ENCODE results near the gene MINK1. TPM values are rescaled to one million over a fixed set of nuclear protein-coding genes. Genes with fewer than 3 reads are reported as not detected.
"Not testable (repeated sequence)": the region's sequence is repeated elsewhere in the genome, so short reads cannot be mapped to it uniquely, and the experiment has no call there.

MINK1 gene
- total RNA-seq, 2 donors from 2014 or later = 68.6 to 127 TPM

- no peak for ATAC-seq (replicated peaks)
- Mint-ChIP-seq H3K27me3 (no peaks in the 10 kb centered on the region), H3K9me3 (no peaks in the 10 kb centered on the region), H3K36me3 (ENCODE audit: low read depth) (peaks cover 16% of the 10 kb centered on the region), H3K4me3 (peak overlapping the region; percentile 78), H3K27ac (peak overlapping the region; percentile 52), H3K4me1 (peaks cover 9% of the 10 kb centered on the region)
Measured at GRCh38 chr17:4806456-4806776, 26.7 kb upstream of the MINK1 start.

- peak within 1 kb of the TSS; percentile 78 for H3K4me3 Mint-ChIP-seq
Measured at GRCh38 chr17:4806777-4807604, 26.1 kb upstream of the MINK1 start, which contains the start of gene PLD2. Gene PLD2, plus strand, starts transcription at chr17:4807152. Its CDS starts 621 bp downstream, at chr17:4807773.

GRCh38 chr17:4807605-4808377, 25.3 kb upstream of the MINK1 start:
- peaks cover 16% of the 10 kb centered on the region for H3K36me3 Mint-ChIP-seq (ENCODE audit: low read depth)
- no peak for ATAC-seq (replicated peaks)
- peak overlapping the region; percentile 70 for H3K4me3 Mint-ChIP-seq
- H3K27me3 Mint-ChIP-seq = no peaks in the 10 kb centered on the region
- peaks cover 9% of the 10 kb centered on the region for H3K4me1 Mint-ChIP-seq
- H3K27ac Mint-ChIP-seq = peak overlapping the region; percentile 73
- H3K9me3 Mint-ChIP-seq = no peaks in the 10 kb centered on the region

More at GRCh38 chr17:4806777-4807604, 26.1 kb upstream of the MINK1 start, which contains the start of gene PLD2:
- Mint-ChIP-seq H3K9me3 (no peaks in the 10 kb centered on the region), H3K4me1 (peaks cover 9% of the 10 kb centered on the region), H3K27ac (peak within 1 kb of the TSS; percentile 73), H3K36me3 (ENCODE audit: low read depth) (peaks cover 16% of the 10 kb centered on the region), H3K27me3 (no peaks in the 10 kb centered on the region)
- peak; percentile 99 for ATAC-seq (replicated peaks)

GRCh38 chr17:4808378-4808767, 24.8 kb upstream of the MINK1 start:
- no peak overlapping the region for H3K27ac Mint-ChIP-seq
- peaks cover 16% of the 10 kb centered on the region for H3K36me3 Mint-ChIP-seq (ENCODE audit: low read depth)
- H3K4me1 Mint-ChIP-seq = peaks cover 9% of the 10 kb centered on the region
- no peaks in the 10 kb centered on the region for H3K9me3 Mint-ChIP-seq
- H3K4me3 Mint-ChIP-seq = peak overlapping the region; percentile 70
- ATAC-seq (replicated peaks) = no peak
- H3K27me3 Mint-ChIP-seq = no peaks in the 10 kb centered on the region

GRCh38 chr17:4810696-4811290, 22.3 kb upstream of the MINK1 start:
- H3K27ac Mint-ChIP-seq = no peak overlapping the region
- no peak for ATAC-seq (replicated peaks)
- no peaks in the 10 kb centered on the region for H3K9me3 Mint-ChIP-seq

GRCh38 chr17:4811471-4811870, 21.7 kb upstream of the MINK1 start:
- no peak for ATAC-seq (replicated peaks)
- Mint-ChIP-seq H3K4me3 (no peak overlapping the region), H3K27ac (no peak overlapping the region), H3K4me1 (peaks cover 7% of the 10 kb centered on the region), H3K9me3 (no peaks in the 10 kb centered on the region), H3K27me3 (no peaks in the 10 kb centered on the region), H3K36me3 (ENCODE audit: low read depth) (peaks cover 20% of the 10 kb centered on the region)

More at GRCh38 chr17:4810696-4811290, 22.3 kb upstream of the MINK1 start:
- Mint-ChIP-seq H3K4me1 (peaks cover 12% of the 10 kb centered on the region), H3K36me3 (ENCODE audit: low read depth) (peaks cover 20% of the 10 kb centered on the region), H3K4me3 (no peak overlapping the region), H3K27me3 (no peaks in the 10 kb centered on the region)

- H3K36me3 Mint-ChIP-seq (ENCODE audit: low read depth) = peaks cover 28% of the 10 kb centered on the region
- no peaks in the 10 kb centered on the region for H3K27me3 Mint-ChIP-seq
- peaks cover 7% of the 10 kb centered on the region for H3K4me1 Mint-ChIP-seq
- no peak for ATAC-seq (replicated peaks)
- H3K9me3 Mint-ChIP-seq = no peaks in the 10 kb centered on the region
- no peak overlapping the region for H3K27ac Mint-ChIP-seq
- H3K4me3 Mint-ChIP-seq = no peak overlapping the region
Measured at GRCh38 chr17:4812690-4813089, 20.4 kb upstream of the MINK1 start.

- H3K27ac Mint-ChIP-seq = no peak overlapping the region
- H3K4me1 Mint-ChIP-seq = peaks cover 3% of the 10 kb centered on the region
Measured at GRCh38 chr17:4815043-4815675, 18.0 kb upstream of the MINK1 start.

GRCh38 chr17:4816826-4817225, 16.3 kb upstream of the MINK1 start:
- no peak for ATAC-seq (replicated peaks)
- Mint-ChIP-seq H3K4me3 (no peak overlapping the region), H3K27ac (no peak overlapping the region), H3K4me1 (peaks cover 3% of the 10 kb centered on the region), H3K9me3 (no peaks in the 10 kb centered on the region), H3K27me3 (no peaks in the 10 kb centered on the region), H3K36me3 (ENCODE audit: low read depth) (peaks cover 12% of the 10 kb centered on the region)

More at GRCh38 chr17:4815043-4815675, 18.0 kb upstream of the MINK1 start:
- no peaks in the 10 kb centered on the region for H3K9me3 Mint-ChIP-seq
- ATAC-seq (replicated peaks) = no peak
- peaks cover 22% of the 10 kb centered on the region for H3K36me3 Mint-ChIP-seq (ENCODE audit: low read depth)
- no peak overlapping the region for H3K4me3 Mint-ChIP-seq
- H3K27me3 Mint-ChIP-seq = no peaks in the 10 kb centered on the region

- Mint-ChIP-seq H3K27me3 (no peaks in the 10 kb centered on the region), H3K4me1 (peaks cover 3% of the 10 kb centered on the region), H3K4me3 (no peak overlapping the region), H3K27ac (no peak overlapping the region), H3K9me3 (no peaks in the 10 kb centered on the region), H3K36me3 (ENCODE audit: low read depth) (peaks cover 12% of the 10 kb centered on the region)
- ATAC-seq (replicated peaks) = no peak
Measured at GRCh38 chr17:4818276-4818675, 14.9 kb upstream of the MINK1 start.

- H3K9me3 Mint-ChIP-seq = no peaks in the 10 kb centered on the region
- no peak overlapping the region for H3K27ac Mint-ChIP-seq
- no peaks in the 10 kb centered on the region for H3K27me3 Mint-ChIP-seq
- ATAC-seq (replicated peaks) = no peak
- H3K4me3 Mint-ChIP-seq = no peak overlapping the region
- no peaks in the 10 kb centered on the region for H3K36me3 Mint-ChIP-seq (ENCODE audit: low read depth)
- no peaks in the 10 kb centered on the region for H3K4me1 Mint-ChIP-seq
Measured at GRCh38 chr17:4822835-4823234, 10.3 kb upstream of the MINK1 start.

- H3K4me1 Mint-ChIP-seq = no peaks in the 10 kb centered on the region
- H3K4me3 Mint-ChIP-seq = no peak overlapping the region
- ATAC-seq (replicated peaks) = no peak
- H3K9me3 Mint-ChIP-seq = no peaks in the 10 kb centered on the region
- H3K36me3 Mint-ChIP-seq (ENCODE audit: low read depth) = no peaks in the 10 kb centered on the region
- H3K27me3 Mint-ChIP-seq = no peaks in the 10 kb centered on the region
- no peak overlapping the region for H3K27ac Mint-ChIP-seq
Measured at GRCh38 chr17:4823373-4824089, 9.6 kb upstream of the MINK1 start.

- Mint-ChIP-seq H3K4me1 (no peaks in the 10 kb centered on the region), H3K27ac (no peak overlapping the region), H3K9me3 (no peaks in the 10 kb centered on the region), H3K27me3 (no peaks in the 10 kb centered on the region), H3K4me3 (no peak overlapping the region), H3K36me3 (ENCODE audit: low read depth) (no peaks in the 10 kb centered on the region)
- ATAC-seq (replicated peaks) = no peak
Measured at GRCh38 chr17:4827399-4827798, 5.7 kb upstream of the MINK1 start.

- not testable (repeated sequence) for H3K9me3 Mint-ChIP-seq, H3K27me3 Mint-ChIP-seq
- Mint-ChIP-seq H3K4me1 (peaks cover 25% of the 10 kb centered on the region), H3K36me3 (ENCODE audit: low read depth) (peaks cover 13% of the 10 kb centered on the region), H3K27ac (peak overlapping the region; percentile 94), H3K4me3 (peak overlapping the region; percentile 91)
- ATAC-seq (replicated peaks) = peak; percentile 25
Measured at GRCh38 chr17:4832829-4833177, 337 bp upstream of the MINK1 start.

All from activated T-helper 17 cell treated with anti-CD3 and anti-CD28 coated beads, Interleukin-2, amount 50 U/mL, for 72 hours (primary cell).